Memory B cell (primary cell): Measurements from ENCODE around the gene PMVK.

Source experiments
- ATAC-seq: fragments of 150-1000 bp; cut with Tn5 transposase; 2 replicates; pipeline ENCODE4 v1.10.0; 2021; ENCODE audit warnings: low read depth, mild to moderate bottlenecking, moderate library complexity
- DNase-seq, 2 donors: peaks; one replicate each; pipeline ENCODE4 v3.0.0; 2022; ENCODE audit warnings: low spot score in 2 of 2
- H3K27ac Mint-ChIP-seq: one replicate; pipeline ENCODE4 v1.8.0; 2022; ENCODE audit warnings: mild to moderate bottlenecking, moderate library complexity, mixed read lengths
- H3K27me3 Mint-ChIP-seq: one replicate; pipeline ENCODE4 v1.8.0; 2022; ENCODE audit warnings: mixed read lengths
- H3K36me3 Mint-ChIP-seq: one replicate; pipeline ENCODE4 v1.8.0; 2022; ENCODE audit warnings: mild to moderate bottlenecking, mixed read lengths
- H3K4me1 Mint-ChIP-seq: one replicate; pipeline ENCODE4 v1.8.0; 2022; ENCODE audit warnings: mixed read lengths
- H3K4me3 Mint-ChIP-seq: one replicate; pipeline ENCODE4 v1.8.0; 2022; ENCODE audit warnings: mild to moderate bottlenecking, moderate library complexity, mixed read lengths
- H3K9me3 Mint-ChIP-seq: one replicate; pipeline ENCODE4 v1.8.0; 2022; ENCODE audit warnings: mixed read lengths

The PMVK gene

GRCh38 chr1:154901591-154901990 is 34.9 kb downstream of the PMVK start:
- no peak overlapping the region for H3K4me3 Mint-ChIP-seq
- H3K27ac Mint-ChIP-seq, result no peak overlapping the region
- ATAC-seq (no peak), DNase-seq (no peak)
- peaks cover 3% of the 10 kb centered on the region for H3K4me1 Mint-ChIP-seq
- no peaks in the 10 kb centered on the region for H3K27me3 Mint-ChIP-seq
- H3K9me3 Mint-ChIP-seq, result no peaks in the 10 kb centered on the region
- H3K36me3 Mint-ChIP-seq, result peaks cover 4% of the 10 kb centered on the region

- peaks cover 3% of the 10 kb centered on the region for H3K4me1 Mint-ChIP-seq
- H3K4me3 Mint-ChIP-seq, result no peak overlapping the region
- no peak overlapping the region for H3K27ac Mint-ChIP-seq
- no peak for DNase-seq
- ATAC-seq, result no peak
- no peaks in the 10 kb centered on the region for H3K27me3 Mint-ChIP-seq
- H3K36me3 Mint-ChIP-seq, result peaks cover 4% of the 10 kb centered on the region
- H3K9me3 Mint-ChIP-seq, result no peaks in the 10 kb centered on the region
These were observed 37.5 kb downstream of the PMVK start for GRCh38 chr1:154899041-154899440.

- no peak overlapping the region for H3K27ac Mint-ChIP-seq
These were observed 39.7 kb downstream of the PMVK start for GRCh38 chr1:154896771-154897286.

GRCh38 chr1:154895798-154896197 is 40.7 kb downstream of the PMVK start:
- Mint-ChIP-seq H3K4me1 (peaks cover 3% of the 10 kb centered on the region), H3K36me3 (peaks cover 5% of the 10 kb centered on the region), H3K4me3 (no peak overlapping the region), H3K27me3 (no peaks in the 10 kb centered on the region), H3K9me3 (no peaks in the 10 kb centered on the region), H3K27ac (no peak overlapping the region)
- DNase-seq (no peak), ATAC-seq (no peak)

More at GRCh38 chr1:154896771-154897286, 39.7 kb downstream of the PMVK start:
- Mint-ChIP-seq H3K27me3 (no peaks in the 10 kb centered on the region), H3K9me3 (no peaks in the 10 kb centered on the region), H3K4me3 (no peak overlapping the region), H3K36me3 (peaks cover 5% of the 10 kb centered on the region), H3K4me1 (peaks cover 3% of the 10 kb centered on the region)
- DNase-seq (no peak), ATAC-seq (no peak)

GRCh38 chr1:154891452-154891851 is 45.1 kb downstream of the PMVK start:
- Mint-ChIP-seq H3K27me3 (peaks cover 1% of the 10 kb centered on the region), H3K9me3 (no peaks in the 10 kb centered on the region), H3K27ac (no peak overlapping the region), H3K36me3 (peaks cover 2% of the 10 kb centered on the region), H3K4me1 (no peaks in the 10 kb centered on the region), H3K4me3 (no peak overlapping the region)
- ATAC-seq (no peak), DNase-seq (no peak)

- Mint-ChIP-seq H3K4me1 (peaks cover 3% of the 10 kb centered on the region), H3K36me3 (peaks cover 2% of the 10 kb centered on the region), H3K27me3 (peaks cover 3% of the 10 kb centered on the region), H3K4me3 (no peak overlapping the region), H3K9me3 (no peaks in the 10 kb centered on the region), H3K27ac (no peak overlapping the region)
- no peak for ATAC-seq
- DNase-seq, result no peak
These were observed 47.8 kb downstream of the PMVK start for GRCh38 chr1:154888757-154889156.

GRCh38 chr1:154886281-154887015 is 50.1 kb downstream of the PMVK start:
- H3K9me3 Mint-ChIP-seq, result no peaks in the 10 kb centered on the region
- H3K4me1 Mint-ChIP-seq, result peaks cover 3% of the 10 kb centered on the region
- no peak overlapping the region for H3K4me3 Mint-ChIP-seq
- ATAC-seq (no peak), DNase-seq (no peak)
- no peaks in the 10 kb centered on the region for H3K36me3 Mint-ChIP-seq
- peaks cover 4% of the 10 kb centered on the region for H3K27me3 Mint-ChIP-seq
- H3K27ac Mint-ChIP-seq, result no peak overlapping the region

GRCh38 chr1:154884869-154885701 is 51.4 kb downstream of the PMVK start:
- Mint-ChIP-seq H3K36me3 (no peaks in the 10 kb centered on the region), H3K4me3 (no peak overlapping the region), H3K4me1 (peaks cover 3% of the 10 kb centered on the region), H3K27me3 (peaks cover 4% of the 10 kb centered on the region), H3K9me3 (no peaks in the 10 kb centered on the region), H3K27ac (no peak overlapping the region)
- no peak for DNase-seq
- no peak for ATAC-seq

GRCh38 chr1:154883919-154884868 is 52.3 kb downstream of the PMVK start:
- Mint-ChIP-seq H3K27ac (no peak overlapping the region), H3K9me3 (no peaks in the 10 kb centered on the region), H3K27me3 (peaks cover 4% of the 10 kb centered on the region), H3K4me3 (no peak overlapping the region), H3K4me1 (peaks cover 3% of the 10 kb centered on the region), H3K36me3 (no peaks in the 10 kb centered on the region)
- DNase-seq (no peak), ATAC-seq (no peak)

GRCh38 chr1:154881820-154882535 is 54.5 kb downstream of the PMVK start:
- Mint-ChIP-seq H3K4me1 (peaks cover 3% of the 10 kb centered on the region), H3K27me3 (peaks cover 3% of the 10 kb centered on the region), H3K27ac (no peak overlapping the region), H3K36me3 (no peaks in the 10 kb centered on the region), H3K9me3 (no peaks in the 10 kb centered on the region), H3K4me3 (no peak overlapping the region)
- DNase-seq (no peak), ATAC-seq (no peak)

- H3K4me1 Mint-ChIP-seq, result no peaks in the 10 kb centered on the region
- H3K27ac Mint-ChIP-seq, result no peak overlapping the region
- ATAC-seq (no peak), DNase-seq (no peak)
- peaks cover 2% of the 10 kb centered on the region for H3K27me3 Mint-ChIP-seq
- no peak overlapping the region for H3K4me3 Mint-ChIP-seq
- no peaks in the 10 kb centered on the region for H3K36me3 Mint-ChIP-seq
- H3K9me3 Mint-ChIP-seq, result no peaks in the 10 kb centered on the region
These were observed 55.8 kb downstream of the PMVK start for GRCh38 chr1:154880671-154881070.

- ATAC-seq, result no peak
- Mint-ChIP-seq H3K4me3 (no peak overlapping the region), H3K4me1 (no peaks in the 10 kb centered on the region), H3K27me3 (peaks cover 4% of the 10 kb centered on the region), H3K36me3 (no peaks in the 10 kb centered on the region), H3K27ac (no peak overlapping the region), H3K9me3 (no peaks in the 10 kb centered on the region)
- no peak for DNase-seq
These were observed 57.5 kb downstream of the PMVK start for GRCh38 chr1:154879038-154879421.

GRCh38 chr1:154878371-154879037 is 58.0 kb downstream of the PMVK start:
- H3K4me3 Mint-ChIP-seq, result no peak overlapping the region
- ATAC-seq, result peak; percentile 98
- no peaks in the 10 kb centered on the region for H3K4me1 Mint-ChIP-seq
- H3K36me3 Mint-ChIP-seq, result no peaks in the 10 kb centered on the region
- peaks cover 4% of the 10 kb centered on the region for H3K27me3 Mint-ChIP-seq
- no peak overlapping the region for H3K27ac Mint-ChIP-seq
- peak; percentile 70 to 74 for DNase-seq
- no peaks in the 10 kb centered on the region for H3K9me3 Mint-ChIP-seq
